ENCODE measurements around the gene MYRIP.

MYRIP gene

GRCh38 chr3:39965461-39965860 is 156.1 kb downstream of the MYRIP start:
- no peak overlapping the region for H3K4me3 ChIP-seq (ENCODE audit: low read depth, low read length)
- no peak for TF ChIP-seq CTCF (IDR thresholded peaks at IDR 0.05; ENCODE audit: borderline replicate concordance, insufficient read depth, low read depth, low read length)

GRCh38 chr3:39965997-39966396 is 156.6 kb downstream of the MYRIP start:
- no peak overlapping the region for H3K4me3 ChIP-seq (ENCODE audit: low read depth, low read length)
- TF ChIP-seq CTCF (IDR thresholded peaks at IDR 0.05; ENCODE audit: borderline replicate concordance, insufficient read depth, low read depth, low read length), result no peak

- H3K4me3 ChIP-seq (ENCODE audit: low read depth, low read length), result no peak overlapping the region
- no peak for TF ChIP-seq CTCF (IDR thresholded peaks at IDR 0.05; ENCODE audit: borderline replicate concordance, insufficient read depth, low read depth, low read length)
Observed at GRCh38 chr3:39970982-39971381, 161.6 kb downstream of the MYRIP start.

GRCh38 chr3:39971559-39972031 is 162.2 kb downstream of the MYRIP start:
- TF ChIP-seq CTCF (IDR thresholded peaks at IDR 0.05; ENCODE audit: borderline replicate concordance, insufficient read depth, low read depth, low read length), result no peak
- H3K4me3 ChIP-seq (ENCODE audit: low read depth, low read length), result no peak overlapping the region

- no peak for TF ChIP-seq CTCF (IDR thresholded peaks at IDR 0.05; ENCODE audit: borderline replicate concordance, insufficient read depth, low read depth, low read length)
- H3K4me3 ChIP-seq (ENCODE audit: low read depth, low read length), result no peak overlapping the region
Observed at GRCh38 chr3:39972508-39972907, 163.1 kb downstream of the MYRIP start.

- TF ChIP-seq CTCF (IDR thresholded peaks at IDR 0.05; ENCODE audit: borderline replicate concordance, insufficient read depth, low read depth, low read length), result no peak
- no peak overlapping the region for H3K4me3 ChIP-seq (ENCODE audit: low read depth, low read length)
Observed at GRCh38 chr3:39977058-39977794, 167.8 kb downstream of the MYRIP start.

GRCh38 chr3:39978308-39978707 is 168.9 kb downstream of the MYRIP start:
- H3K4me3 ChIP-seq (ENCODE audit: low read depth, low read length), result no peak overlapping the region
- TF ChIP-seq CTCF (IDR thresholded peaks at IDR 0.05; ENCODE audit: borderline replicate concordance, insufficient read depth, low read depth, low read length), result no peak
